GM19025 (cell line): Measurements from ENCODE around the gene COA8.
A peak's percentile ranks its signal among the peaks of the same experiment; 100 is the strongest.

Source experiments
- ATAC-seq: cut with Tn5 transposase; IDR thresholded peaks from one replicate; pipeline ENCODE4 v1.9.1; 2021; ENCODE audit warnings: mild to moderate bottlenecking, low read depth, moderate library complexity; ENCODE audit not compliant: unreplicated experiment

The COA8 gene, protein sequence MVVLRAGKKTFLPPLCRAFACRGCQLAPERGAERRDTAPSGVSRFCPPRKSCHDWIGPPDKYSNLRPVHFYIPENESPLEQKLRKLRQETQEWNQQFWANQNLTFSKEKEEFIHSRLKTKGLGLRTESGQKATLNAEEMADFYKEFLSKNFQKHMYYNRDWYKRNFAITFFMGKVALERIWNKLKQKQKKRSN

DNA sequence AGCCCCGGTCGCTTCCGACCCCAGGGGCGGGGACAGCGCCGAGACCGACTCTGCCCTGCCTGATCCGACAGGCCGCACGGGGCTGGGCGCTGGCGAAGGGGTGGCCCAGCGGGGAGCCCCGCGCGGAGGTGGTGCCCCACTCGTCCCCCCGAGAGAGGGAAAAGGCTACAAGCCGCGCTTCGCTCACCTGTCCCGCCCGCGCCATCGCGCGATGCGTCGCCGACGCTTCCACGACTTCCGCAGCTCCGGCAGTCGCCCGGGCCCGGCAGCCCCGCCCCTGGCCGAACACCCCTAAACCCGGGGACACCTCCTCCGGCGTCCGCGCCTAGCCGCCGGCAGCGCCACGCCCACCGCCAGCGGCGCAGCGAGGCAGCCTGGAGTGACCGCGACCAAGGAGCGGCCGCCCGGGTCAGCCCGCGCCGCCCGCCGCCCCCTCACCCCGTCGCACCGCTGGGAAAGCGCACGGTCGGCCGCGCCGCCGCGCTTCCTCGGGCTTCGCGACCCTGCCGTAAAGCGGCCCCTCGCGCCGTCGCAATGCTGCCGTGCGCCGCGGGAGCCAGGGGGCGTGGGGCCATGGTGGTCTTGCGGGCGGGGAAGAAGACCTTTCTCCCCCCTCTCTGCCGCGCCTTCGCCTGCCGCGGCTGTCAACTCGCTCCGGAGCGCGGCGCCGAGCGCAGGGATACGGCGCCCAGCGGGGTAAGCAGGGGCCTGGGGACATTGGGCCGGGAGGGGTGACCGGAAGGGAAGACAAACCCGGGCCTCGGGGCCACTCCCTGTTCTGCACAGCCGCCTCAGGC is at the start of gene COA8, which contains the start of gene BAG5:
TSS of gene COA8 (plus strand) at position 532 of the 797 bp plus-strand sequence. CDS start at position 574, 42 bp downstream.
TSS of gene BAG5 (minus strand) at position 229 of the 797 bp plus-strand sequence. CDS start 1,493 bp downstream, outside the sequence.
- peak; percentile 79 for ATAC-seq

DNA sequence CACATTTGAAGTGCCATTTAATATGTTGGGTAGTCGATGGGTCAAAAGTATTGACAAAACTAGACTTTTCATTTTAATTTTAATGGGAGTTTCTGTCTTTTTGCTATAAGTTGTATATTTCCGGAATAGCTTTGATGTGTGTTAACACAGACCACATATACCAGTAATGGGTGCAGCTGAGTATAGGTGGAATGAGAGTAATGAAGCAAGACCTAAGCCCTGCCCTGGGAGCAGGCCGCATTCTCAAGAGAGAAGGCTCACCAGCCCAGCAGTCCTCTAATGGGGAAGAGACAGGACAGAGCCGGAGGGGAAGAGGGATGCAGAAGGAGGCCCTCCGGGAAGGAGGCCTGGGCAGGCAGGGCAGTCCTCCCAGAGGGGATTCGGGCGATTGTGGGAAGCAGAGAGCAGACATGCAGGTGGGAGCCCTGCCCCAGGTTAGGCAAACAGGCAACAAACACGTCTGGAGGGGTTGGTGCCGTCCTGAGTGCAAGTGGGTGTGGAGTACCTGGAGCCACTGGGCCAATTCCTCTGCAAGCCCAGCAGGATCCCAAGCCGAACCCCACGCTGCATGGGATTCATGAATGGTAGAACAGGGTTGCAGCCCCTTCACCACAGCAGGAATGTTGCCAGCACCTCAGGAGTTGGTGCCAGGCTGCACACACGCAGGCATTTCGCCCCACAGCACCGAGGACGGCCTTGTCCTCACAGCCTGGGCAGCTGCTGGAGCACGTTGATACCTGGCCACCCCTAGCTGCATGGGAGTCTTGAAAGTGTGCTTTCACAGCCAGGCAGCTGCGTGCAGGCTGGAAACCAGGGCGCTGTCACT is 48.0 kb upstream of the COA8 start:
- ATAC-seq = no peak

DNA sequence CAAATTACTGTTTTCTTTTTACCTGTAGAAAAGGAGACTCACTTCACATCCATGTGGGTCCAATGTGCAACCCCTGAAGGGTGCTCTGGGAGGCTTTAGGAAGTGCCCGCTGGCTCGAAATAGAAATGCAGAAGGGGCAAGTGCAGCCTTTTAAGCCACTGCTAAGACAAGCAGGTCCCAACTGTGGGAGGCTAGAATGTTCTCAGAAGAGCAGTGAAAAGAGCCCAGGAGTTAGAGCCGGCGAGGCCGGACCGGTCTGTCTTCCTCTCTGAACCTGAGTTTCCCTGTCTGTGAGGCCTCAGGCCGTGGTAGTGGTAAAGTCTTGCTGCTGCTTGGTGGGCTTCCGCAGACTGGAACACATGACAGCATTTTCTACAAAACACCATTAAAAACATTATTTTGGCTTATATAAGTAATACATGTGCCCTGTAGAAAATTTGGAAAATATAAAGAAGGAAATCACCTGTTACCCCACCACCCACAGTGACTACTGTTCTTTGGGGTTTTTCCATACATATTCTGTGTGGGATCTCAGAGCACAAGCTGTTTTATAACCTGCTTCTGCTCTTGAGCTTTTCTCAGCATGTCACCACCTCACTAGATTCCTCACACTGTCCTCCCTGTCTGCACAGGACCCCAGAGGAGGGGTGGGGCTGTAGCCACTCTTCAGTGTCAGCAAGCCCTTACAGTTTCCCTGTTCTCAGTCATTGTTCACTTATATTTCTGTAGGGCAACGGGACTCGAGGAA is 46.2 kb upstream of the COA8 start:
- ATAC-seq = no peak

DNA sequence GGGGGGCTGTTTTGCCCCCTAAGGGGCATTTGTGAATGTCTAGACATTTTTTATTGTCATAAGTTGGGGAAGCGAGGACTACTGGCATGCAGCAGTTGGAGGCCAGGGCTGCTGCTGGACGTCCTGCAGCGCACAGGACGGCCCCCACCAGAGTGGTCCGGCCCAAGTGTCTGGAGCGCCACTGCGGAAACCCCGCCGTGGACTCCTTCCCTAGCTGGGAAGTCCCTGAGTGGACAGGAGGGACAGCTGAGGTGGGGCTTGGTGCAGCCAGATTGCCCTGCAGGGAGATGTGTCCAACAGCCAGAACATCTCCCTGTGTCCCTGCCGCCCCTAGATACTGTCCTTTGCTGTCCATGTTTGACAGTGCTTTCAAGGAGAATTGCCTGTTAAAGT is 45.6 kb upstream of the COA8 start:
- no peak for ATAC-seq

DNA sequence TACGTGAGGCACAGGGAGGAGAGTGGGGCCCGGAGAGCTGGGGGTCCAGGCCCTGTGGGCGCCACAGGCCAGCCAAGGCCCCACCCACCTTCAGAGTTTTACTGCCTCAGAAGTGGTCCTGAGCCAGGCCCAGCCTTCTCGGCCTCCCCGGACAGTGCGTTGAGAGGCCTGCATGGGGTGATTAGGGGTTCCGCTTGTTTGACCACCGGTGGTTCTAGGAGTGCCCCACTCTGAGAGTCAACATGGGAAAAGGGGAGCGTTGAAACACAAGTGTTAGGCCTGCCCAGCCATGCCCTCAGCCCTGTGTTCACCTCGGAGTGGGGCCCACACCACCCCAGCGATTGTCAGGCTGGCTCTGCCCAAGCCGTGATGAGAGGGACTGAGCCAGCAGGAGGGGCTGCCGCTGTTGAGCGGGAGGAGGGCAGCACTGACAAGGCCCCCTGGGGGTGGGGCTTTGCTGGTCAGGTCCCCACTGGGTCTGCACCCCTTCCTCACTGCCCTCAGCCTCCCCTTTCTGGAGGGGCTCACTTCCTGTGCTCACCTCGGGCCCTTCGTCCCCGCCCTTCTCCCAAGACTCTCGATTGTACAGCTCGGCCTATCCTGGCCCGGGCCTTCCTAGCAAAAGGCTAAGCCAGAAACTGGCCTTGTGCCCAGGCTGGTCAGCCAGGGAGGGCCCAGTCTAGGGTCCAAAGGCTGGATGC is 44.9 kb upstream of the COA8 start:
- no peak for ATAC-seq

DNA sequence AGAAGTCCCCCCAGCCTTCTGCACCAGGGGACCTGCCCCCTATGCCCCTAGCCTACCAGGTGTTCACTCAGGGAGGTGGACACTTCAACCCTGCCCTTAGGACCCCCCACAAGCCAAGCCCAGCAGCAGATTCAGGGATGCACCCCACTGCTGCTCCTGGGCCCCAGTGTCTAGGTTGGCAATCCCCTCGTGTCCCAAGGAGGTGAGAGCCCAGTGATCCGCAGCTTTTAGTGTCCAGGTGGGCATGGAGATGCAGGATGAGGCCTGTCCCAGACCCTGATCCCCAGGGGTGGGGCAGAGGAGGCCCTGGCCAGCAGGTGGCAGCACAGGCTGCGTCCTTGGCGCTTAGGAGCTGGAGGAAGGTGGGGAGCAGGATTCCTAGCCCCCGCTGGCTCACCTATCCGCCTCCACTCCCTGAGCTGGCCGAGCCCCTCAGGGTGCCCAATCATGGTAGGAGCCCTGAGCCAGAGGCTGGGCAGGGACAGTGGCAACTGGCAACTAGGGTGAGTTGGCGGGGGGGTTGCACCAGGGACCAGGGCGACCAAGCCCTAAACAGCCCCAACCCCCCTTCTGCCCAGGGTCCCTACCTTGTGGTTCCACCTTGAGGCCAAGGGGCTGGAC is 44.2 kb upstream of the COA8 start:
- no peak for ATAC-seq

DNA sequence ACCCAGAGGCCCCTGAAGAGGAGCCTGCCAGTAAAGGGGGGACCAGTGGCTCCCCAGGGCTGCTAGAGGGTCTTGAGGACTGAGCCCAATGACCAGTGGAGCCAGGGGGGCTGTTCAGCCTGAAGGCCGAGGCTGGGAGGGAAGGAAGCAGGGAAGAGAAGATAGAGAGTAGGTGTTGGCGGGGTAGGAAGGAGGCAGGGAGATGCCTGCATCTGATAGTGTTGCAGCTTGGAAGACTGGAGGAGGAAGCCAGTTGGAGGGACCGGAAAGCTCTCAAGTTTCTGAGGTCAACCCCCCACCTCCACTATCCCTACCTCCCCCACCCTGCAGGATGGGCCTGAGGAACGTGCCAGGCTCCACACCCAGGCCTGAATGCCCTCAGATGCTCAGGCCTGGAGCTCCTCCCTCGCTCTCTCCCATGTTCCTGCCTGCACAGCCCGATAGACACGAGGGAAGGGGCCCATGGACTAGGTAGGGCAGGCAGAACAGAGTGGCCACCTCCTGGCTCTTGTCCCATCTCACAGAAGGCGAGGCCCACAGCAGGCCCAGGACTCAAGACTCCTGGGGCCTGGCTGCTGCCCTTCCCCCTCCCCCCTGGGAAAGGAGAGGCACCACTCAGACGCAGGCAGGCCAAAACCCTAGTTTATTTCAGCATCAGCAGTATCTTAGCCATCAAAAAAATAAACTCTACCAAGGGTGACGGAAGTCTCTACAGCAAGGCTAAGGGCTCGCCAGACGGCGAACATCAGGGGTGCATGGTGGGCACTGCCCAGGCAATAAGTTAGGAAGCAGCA is 43.5 kb upstream of the COA8 start:
- ATAC-seq = no peak

DNA sequence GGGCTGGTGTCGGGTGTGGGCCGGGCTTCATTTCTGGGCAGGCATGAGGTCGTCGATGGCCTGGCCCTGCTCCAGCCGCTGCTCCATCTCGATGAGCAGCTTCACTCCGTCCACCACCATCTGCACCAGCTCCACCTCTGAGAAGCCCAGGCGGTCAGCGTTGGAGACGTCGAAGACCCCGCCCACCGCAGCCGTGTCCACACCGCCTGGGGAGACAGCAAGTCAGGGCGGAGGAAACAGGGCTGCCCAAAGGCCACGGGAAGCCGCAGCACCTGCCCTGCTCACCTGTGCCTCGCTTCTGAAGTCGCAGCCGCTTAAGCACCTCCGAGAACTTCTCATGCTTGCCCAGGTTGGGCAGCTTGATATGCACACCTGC is 42.9 kb upstream of the COA8 start:
- ATAC-seq = no peak

DNA sequence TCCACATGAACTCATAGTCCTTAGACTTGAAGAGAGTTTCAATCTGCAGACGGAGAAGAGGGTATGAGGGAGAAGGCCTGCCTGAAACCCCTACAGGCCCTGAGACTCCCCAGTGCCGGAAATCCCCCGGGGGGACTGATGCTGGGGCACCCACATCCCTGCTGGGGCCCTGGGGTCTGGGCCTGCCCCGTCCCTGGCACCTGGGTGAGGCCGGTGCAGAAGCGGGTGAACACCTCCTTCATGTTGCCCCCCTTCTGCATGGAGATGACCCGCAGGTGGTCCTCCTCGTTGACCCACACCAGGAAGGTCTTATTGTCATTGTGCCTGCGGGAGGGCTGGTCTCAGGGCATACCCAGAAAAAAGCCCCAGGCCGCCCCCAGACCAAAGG is 42.5 kb upstream of the COA8 start:
- no peak for ATAC-seq

DNA sequence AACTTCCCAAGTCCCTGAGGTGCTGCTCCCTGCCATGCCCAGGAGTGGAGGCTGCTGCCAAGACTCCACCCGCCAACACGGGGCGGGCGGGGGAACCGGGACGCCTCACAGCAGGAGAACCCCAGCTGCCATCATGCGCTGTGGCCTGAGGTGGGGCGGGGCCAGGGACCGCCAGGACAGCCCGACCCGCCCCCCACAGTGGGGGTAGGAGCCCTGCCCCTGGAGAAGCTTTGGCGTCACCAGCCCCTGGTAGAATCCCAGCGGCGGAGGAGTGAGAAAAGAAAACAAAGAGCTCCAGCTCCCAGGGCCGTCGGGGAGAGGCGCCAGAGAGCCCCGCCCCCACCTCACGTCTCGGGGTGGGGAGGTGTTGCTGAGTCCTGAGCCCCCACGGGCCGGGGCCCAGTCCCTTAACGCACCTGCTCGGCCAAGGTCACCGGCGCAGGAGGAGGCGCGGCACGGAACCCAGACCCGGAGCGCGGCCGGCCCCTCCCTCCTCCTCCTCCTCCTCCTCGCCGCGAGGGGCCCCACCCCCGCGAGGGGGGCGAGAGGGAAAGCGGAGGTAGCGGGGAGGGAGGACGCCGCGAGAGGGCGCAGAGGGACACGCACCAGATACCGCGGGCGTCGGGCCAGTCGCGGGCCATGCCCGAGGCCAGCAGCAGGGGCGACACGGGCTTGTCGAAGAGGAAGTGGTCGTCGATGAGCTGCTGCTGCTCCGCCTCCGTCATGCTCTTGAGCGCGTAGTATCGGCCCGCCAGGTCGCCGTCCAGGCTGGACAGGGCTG is 41.9 kb upstream of the COA8 start:
- ATAC-seq = no peak

DNA sequence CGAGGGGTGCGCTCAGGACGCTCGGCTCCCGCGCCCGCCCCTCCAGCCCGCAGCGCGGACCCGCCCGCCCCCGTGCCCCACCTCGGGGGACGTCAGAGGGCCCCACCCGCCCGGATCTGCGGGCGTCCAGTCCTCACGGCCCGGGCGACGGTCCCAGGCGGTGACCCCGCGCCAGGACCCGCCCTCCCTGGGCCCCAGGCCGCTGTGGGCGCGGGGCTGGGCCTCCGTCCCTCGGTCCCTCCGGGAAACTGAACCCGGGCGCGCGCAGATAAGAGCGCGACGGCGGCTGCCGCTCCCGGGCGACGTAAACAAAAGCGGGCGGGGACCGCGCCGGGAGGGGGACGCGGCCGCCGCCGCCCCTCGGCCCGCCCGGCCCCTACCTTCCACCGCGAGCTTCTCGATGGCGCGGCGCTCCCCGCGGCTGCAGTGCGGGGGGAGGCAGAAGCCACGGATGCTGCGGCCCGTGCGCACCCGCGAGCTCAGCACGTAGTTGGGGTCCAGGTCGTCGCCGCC is 41.3 kb upstream of the COA8 start:
- ATAC-seq = no peak

DNA sequence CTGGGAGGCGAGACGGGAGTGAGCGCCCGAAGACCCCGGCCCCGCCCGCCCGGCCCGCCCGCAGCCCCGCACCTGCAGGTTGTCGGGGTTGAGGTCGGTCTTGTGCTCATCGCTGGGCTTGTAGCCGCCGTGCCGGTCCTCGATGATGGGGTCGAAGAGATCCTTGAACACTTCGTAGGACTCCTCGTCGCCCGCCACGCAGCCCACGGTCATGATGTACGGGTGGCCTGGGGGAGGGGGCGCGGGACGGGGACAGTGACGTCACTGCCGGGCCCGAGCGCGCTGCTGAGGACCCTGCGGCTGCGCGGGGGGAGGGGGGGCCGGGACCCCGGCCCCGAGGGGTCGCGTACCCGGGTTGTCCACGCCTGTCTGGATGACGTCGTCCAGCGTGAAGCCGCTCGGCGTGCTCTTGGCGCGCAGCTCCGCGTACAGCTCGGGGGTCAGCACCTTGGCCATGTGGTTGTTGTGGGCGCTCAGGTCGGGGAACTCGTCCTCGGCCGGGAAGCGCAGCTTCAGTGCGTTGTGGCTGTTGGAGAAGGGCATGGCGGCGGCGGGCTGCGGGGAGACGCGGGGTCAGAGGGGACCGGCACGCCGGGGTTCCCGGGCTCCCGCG is 40.7 kb upstream of the COA8 start:
- no peak for ATAC-seq

DNA sequence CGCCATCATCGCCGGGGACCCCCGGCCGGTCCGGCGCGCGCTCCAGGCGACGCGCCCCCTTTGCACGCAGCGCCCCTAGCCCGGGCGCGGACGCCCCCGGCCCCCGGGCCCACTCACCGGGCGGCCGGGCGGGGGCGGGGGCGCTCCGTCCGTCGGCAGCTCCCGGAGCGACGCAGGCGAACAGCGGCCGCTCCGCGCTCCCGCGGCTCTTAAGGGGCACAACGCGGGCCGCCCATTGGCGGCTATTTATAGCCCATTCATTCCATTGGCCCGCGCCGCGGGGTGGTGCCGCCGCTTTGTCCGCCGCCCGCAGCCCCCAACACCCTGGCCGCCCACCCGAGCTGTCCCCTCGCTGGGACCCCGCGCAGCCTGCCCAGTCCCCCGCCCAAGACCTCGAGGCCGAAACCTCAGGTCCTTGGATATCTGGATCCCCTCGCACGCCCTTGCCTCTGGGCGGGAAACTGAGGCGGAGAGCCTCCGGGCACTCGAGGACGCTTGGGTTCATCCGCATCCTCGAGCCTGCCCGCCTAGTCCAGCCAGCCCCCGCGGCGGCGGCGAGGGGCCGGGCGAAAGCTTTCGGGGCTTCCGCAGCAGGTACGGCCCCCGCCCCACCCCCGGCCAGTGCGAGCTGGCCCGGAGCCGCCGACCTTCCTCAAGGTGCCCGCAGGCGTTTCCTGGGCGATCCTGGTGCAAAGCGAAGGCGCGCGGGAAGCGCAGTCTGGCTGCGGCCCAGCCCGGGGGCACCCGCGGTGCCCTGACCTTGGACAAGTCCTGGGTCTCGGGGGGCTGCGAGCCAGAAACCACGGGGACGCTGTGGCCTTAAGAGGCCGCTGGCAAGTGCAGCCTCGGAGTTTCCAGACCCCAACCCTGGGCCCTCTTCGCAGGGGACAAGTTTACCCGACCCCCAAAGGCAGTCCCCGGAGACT is 39.8 kb upstream of the COA8 start, which contains the start of gene CKB:
TSS of gene CKB (minus strand) at position 182 of the 926 bp plus-strand sequence. CDS start 337 bp downstream, outside the sequence.
- ATAC-seq = no peak

DNA sequence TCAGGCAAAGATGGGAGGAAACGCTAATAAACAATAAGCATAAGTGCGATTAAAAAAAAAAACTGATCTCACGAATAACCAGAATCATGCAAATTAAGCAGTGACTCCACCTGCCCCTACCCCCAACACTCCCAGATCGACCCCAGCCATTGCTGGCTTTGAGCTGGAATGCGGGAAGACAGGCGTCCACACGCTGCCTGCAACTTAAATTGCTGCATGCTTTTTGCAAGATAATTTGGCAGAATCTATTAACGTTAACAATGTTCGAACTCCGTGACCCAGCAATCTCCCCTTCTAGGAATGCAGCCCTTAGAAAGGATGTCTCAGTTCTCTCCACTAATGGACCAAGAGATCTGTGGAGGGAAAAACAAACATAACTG is 39.2 kb upstream of the COA8 start:
- ATAC-seq = no peak

DNA sequence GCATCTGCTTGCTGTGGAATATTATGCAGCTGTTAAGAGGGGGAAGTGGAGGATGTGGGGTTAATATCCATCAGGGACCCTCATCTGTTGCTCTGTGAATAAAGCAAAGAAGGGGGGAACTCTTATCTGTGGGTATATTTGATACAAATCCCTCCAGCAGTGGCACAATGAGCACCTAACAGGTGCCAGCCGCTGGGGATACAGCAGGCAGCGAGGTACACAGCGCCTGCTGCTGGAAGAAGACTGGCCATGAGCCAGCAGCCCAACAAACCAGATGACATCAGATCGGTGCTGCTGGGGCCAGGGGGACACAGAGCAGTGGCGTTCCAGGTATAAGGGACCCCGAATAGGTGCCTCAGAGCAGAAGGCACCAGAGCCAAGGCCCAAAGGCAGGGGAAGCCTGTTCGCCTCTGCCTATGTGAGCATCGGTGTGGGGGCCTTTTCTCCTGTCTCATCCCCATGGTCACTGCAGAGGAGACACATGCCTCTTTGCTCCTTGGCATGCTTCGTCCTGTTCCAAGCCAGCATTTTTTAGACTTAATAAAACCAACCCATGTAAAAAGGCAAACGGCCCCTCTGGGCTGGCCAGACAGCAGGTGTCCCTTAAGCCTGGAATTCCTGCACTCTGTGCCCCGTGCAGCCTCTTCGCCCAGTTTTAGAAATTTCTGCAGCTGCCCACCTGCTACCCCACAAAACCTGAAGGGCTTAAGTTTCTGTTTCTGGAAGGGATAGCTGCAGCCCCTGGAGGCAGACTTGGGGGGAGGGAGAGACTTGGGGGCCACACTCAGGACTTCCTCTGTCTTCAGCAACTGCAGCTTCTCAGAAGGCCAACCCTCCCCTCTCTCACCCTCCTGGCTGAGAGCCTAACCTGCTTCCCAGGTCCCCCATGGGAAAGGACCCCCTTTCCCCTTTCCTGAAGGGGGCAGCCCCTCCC is 38.5 kb upstream of the COA8 start:
- ATAC-seq = no peak
